ENCODE measurements around the gene PROSER3.

Gene PROSER3

DNA sequence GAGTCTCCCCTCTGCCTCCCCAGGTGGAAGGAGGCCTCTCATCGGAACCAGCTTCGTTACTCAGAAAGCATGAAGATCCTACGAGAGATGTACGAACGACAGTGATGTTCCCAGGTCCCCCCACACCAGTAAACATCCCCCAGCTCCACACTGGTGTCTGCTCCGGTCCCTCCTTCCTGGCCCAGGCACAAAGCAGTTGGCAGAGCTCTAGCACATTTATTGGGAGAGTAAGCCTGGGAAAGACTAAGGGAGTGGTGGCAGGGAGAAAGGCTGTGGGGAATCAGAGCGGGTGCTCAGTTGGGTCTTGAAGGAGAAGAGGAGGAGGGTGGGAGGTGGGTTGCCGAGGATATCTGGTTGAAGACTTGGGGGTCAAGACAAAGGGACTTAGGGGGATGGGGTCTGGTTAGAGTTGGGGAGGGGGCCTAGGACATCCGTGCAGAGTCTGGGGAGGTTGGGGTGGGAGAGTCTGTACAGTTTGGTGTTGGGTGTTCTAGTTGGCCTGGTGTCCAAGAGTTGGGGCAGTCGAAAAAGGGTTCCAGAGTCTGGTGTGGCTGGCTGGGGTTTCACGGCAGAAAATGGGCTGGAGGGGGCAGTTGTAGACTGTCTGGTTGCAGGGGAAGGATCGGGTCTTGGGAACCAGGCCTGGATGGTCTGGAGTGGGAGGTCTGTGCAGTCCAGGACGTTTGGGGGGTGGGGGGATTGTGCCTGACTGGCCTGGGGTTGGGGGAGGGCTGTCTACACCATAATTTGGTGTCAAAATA, 3.4 kb upstream of the PROSER3 start:
- H3K27ac ChIP-seq (ENCODE audit: insufficient read depth in 1 of 2, low read depth in 1 of 2, low read length in 2 of 2, poor library complexity in 1 of 2, severe bottlenecking in 2 of 2), result no peak overlapping the region
- peaks cover 0 to 37% (median 0%) of the 10 kb centered on the region in 5 experiments for H3K27me3 ChIP-seq (replicated peaks in 2 of 5; ENCODE audit: control insufficient read depth in 4 of 5, insufficient read depth in 5 of 5, low read length in 4 of 5)
- ChIA-PET CTCF (no interaction called here), POLR2A (no interaction called here)
- H3K9me3 ChIP-seq (ENCODE audit: control extremely low read depth in 1 of 5, control insufficient read depth in 4 of 5, insufficient read depth in 2 of 5, low read depth in 1 of 5, low read length in 4 of 5), result no peaks in the 10 kb centered on the region
- no peak overlapping the region for H3K4me3 ChIP-seq (ENCODE audit: control insufficient read depth in 1 of 7, extremely low read depth in 1 of 7, insufficient read depth in 4 of 7, low read depth in 2 of 7, low read length in 6 of 7)
- H3K36me3 ChIP-seq (ENCODE audit: control insufficient read depth in 4 of 4, insufficient read depth in 4 of 4, low read length in 3 of 4), result peaks cover 0 to 28% (median 21%) of the 10 kb centered on the region in 4 experiments
- no peak for DNase-seq
- H3K4me1 ChIP-seq (ENCODE audit: control extremely low read depth in 1 of 4, control insufficient read depth in 4 of 4, insufficient read depth in 4 of 4, low read length in 3 of 4), result peaks cover 2 to 35% (median 27%) of the 10 kb centered on the region in 4 experiments
- 97% methylated on average over 9 of the region's 13 CpGs for WGBS (ENCODE audit: insufficient coverage)

DNA sequence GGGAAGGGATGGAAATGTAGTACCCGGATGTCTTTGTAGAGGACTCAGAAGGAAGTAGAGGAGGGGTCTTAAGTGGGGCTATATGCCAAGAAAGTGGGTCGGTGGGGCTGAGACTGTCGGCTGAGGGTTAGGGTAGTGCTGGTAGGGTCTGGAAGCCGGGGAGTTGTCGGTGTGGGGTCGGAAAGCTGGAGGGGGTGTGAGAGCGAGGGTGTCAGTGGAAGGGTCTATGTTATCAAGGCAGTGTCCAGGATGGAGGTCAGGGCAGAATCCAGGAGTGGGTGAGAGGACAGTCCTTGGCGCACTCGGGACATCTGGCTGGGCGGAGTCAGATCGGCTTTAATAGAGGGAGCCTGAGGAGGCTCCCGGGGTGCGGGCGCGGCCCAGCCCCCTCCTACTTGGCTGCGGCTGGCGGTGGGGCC, 2.8 kb upstream of the PROSER3 start:
- H3K4me3 ChIP-seq (ENCODE audit: control insufficient read depth in 1 of 7, extremely low read depth in 1 of 7, insufficient read depth in 4 of 7, low read depth in 2 of 7, low read length in 6 of 7), result peak overlapping the region in 3 of 7 experiments; percentile 8 to 43 (median 10)
- POLR2A ChIA-PET, result interaction anchor here (0.5 kb wide), 1 partner anchor 76 kb away, joined by 3 read pairs; no protein-coding TSS in a partner anchor

GRCh38 chr19:35755550-35756376, 2.2 kb upstream of the PROSER3 start:
- peaks cover 0 to 37% (median 0%) of the 10 kb centered on the region in 5 experiments for H3K27me3 ChIP-seq (replicated peaks in 2 of 5; ENCODE audit: control insufficient read depth in 4 of 5, insufficient read depth in 5 of 5, low read length in 4 of 5)
- POLR2A ChIA-PET, result interaction anchor here (0.5 kb wide), 1 partner anchor 77 kb away, joined by 3 read pairs; no protein-coding TSS in a partner anchor
- H3K4me3 ChIP-seq (ENCODE audit: control insufficient read depth in 1 of 7, extremely low read depth in 1 of 7, insufficient read depth in 4 of 7, low read depth in 2 of 7, low read length in 6 of 7), result peak overlapping the region in 3 of 7 experiments; percentile 43 to 100 (median 99)
- 29% methylated on average over 73 of the region's 74 CpGs for WGBS (ENCODE audit: insufficient coverage)
- peak in 2 of 3 donors; percentile 46 to 56 for DNase-seq
- H3K36me3 ChIP-seq (ENCODE audit: control insufficient read depth in 4 of 4, insufficient read depth in 4 of 4, low read length in 3 of 4), result peaks cover 0 to 30% (median 22%) of the 10 kb centered on the region in 4 experiments
- no peak overlapping the region for H3K27ac ChIP-seq (ENCODE audit: insufficient read depth in 1 of 2, low read depth in 1 of 2, low read length in 2 of 2, poor library complexity in 1 of 2, severe bottlenecking in 2 of 2)
- H3K4me1 ChIP-seq (ENCODE audit: control extremely low read depth in 1 of 4, control insufficient read depth in 4 of 4, insufficient read depth in 4 of 4, low read length in 3 of 4), result peaks cover 2 to 35% (median 27%) of the 10 kb centered on the region in 4 experiments
- CTCF ChIA-PET, result interaction anchor here (1.7 kb wide), 1 partner anchor 12 kb away, joined by 4 read pairs; no protein-coding TSS in a partner anchor
- peaks cover 0 to under 1% (median 0%) of the 10 kb centered on the region in 5 experiments for H3K9me3 ChIP-seq (ENCODE audit: control extremely low read depth in 1 of 5, control insufficient read depth in 4 of 5, insufficient read depth in 2 of 5, low read depth in 1 of 5, low read length in 4 of 5)

More for the DNA sequence above, 2.8 kb upstream of the PROSER3 start:
- no peak for DNase-seq
- H3K4me1 ChIP-seq (ENCODE audit: control extremely low read depth in 1 of 4, control insufficient read depth in 4 of 4, insufficient read depth in 4 of 4, low read length in 3 of 4), result peaks cover 2 to 35% (median 27%) of the 10 kb centered on the region in 4 experiments
- 67% methylated on average over 17 of the region's 17 CpGs for WGBS (ENCODE audit: insufficient coverage)
- no peaks in the 10 kb centered on the region for H3K9me3 ChIP-seq (ENCODE audit: control extremely low read depth in 1 of 5, control insufficient read depth in 4 of 5, insufficient read depth in 2 of 5, low read depth in 1 of 5, low read length in 4 of 5)
- peaks cover 0 to 37% (median 0%) of the 10 kb centered on the region in 5 experiments for H3K27me3 ChIP-seq (replicated peaks in 2 of 5; ENCODE audit: control insufficient read depth in 4 of 5, insufficient read depth in 5 of 5, low read length in 4 of 5)
- CTCF ChIA-PET, result interaction anchor here (1.7 kb wide), 1 partner anchor 11 kb away, joined by 4 read pairs; no protein-coding TSS in a partner anchor
- H3K36me3 ChIP-seq (ENCODE audit: control insufficient read depth in 4 of 4, insufficient read depth in 4 of 4, low read length in 3 of 4), result peaks cover 0 to 28% (median 21%) of the 10 kb centered on the region in 4 experiments
- H3K27ac ChIP-seq (ENCODE audit: insufficient read depth in 1 of 2, low read depth in 1 of 2, low read length in 2 of 2, poor library complexity in 1 of 2, severe bottlenecking in 2 of 2), result no peak overlapping the region

GRCh38 chr19:35756377-35757230, 1.4 kb upstream of the PROSER3 start, which contains the start of gene HSPB6:
Gene HSPB6, minus strand, starts transcription at chr19:35757029. Its CDS starts 21 bp downstream, at chr19:35757008.
- peaks cover 0 to 37% (median 0%) of the 10 kb centered on the region in 5 experiments for H3K27me3 ChIP-seq (replicated peaks in 2 of 5; ENCODE audit: control insufficient read depth in 4 of 5, insufficient read depth in 5 of 5, low read length in 4 of 5)
- 3% methylated on average over 48 of the region's 52 CpGs for WGBS (ENCODE audit: insufficient coverage)
- H3K4me1 ChIP-seq (ENCODE audit: control extremely low read depth in 1 of 4, control insufficient read depth in 4 of 4, insufficient read depth in 4 of 4, low read length in 3 of 4), result peaks cover 2 to 35% (median 27%) of the 10 kb centered on the region in 4 experiments
- peak within 1 kb of the TSS; percentile 1 to 100 (median 93) for H3K4me3 ChIP-seq (ENCODE audit: control insufficient read depth in 1 of 7, extremely low read depth in 1 of 7, insufficient read depth in 4 of 7, low read depth in 2 of 7, low read length in 6 of 7)
- H3K9me3 ChIP-seq (ENCODE audit: control extremely low read depth in 1 of 5, control insufficient read depth in 4 of 5, insufficient read depth in 2 of 5, low read depth in 1 of 5, low read length in 4 of 5), result peaks cover 0 to 1% (median 0%) of the 10 kb centered on the region in 5 experiments
- DNase-seq, result no peak
- H3K27ac ChIP-seq (ENCODE audit: insufficient read depth in 1 of 2, low read depth in 1 of 2, low read length in 2 of 2, poor library complexity in 1 of 2, severe bottlenecking in 2 of 2), result peak within 1 kb of the TSS in 1 of 2 experiments; percentile 97
- CTCF ChIA-PET, result interaction anchor here (1.0 to 1.7 kb wide), 2 partner anchors 8 to 13 kb away, joined by 3 to 4 read pairs; partner anchors contain the start of gene LIN37
- POLR2A ChIA-PET, result interaction anchor here (0.7 kb wide), 1 partner anchor 9 kb away, joined by 4 read pairs; the partner anchor contains the start of gene LIN37
- peaks cover 0 to 34% (median 24%) of the 10 kb centered on the region in 4 experiments for H3K36me3 ChIP-seq (ENCODE audit: control insufficient read depth in 4 of 4, insufficient read depth in 4 of 4, low read length in 3 of 4)

DNA sequence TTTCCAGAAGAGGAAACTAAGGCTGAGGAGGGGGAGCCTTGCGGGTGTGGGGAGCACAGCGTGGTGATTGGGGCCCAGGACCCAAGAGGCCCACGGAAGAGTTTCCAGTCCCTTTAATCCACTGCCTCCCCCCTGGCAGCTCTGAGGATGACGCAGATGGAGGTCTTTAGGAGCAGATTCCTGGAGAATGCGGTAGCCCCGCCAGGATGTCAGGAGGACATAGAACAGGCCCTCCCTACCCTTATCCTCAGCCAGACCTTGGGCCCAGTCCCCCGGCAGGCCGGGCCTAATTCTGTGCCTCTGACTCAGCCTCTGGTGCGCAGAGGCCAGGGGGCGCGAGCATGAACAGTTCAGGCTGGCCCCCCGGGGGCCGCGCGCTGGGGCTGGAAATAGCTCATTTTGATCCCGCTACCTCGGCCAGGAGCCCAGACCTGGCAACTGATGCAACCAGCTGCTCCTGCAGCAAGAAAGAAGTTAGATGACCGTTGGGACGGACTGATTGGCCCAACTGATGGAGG, 686 bp upstream of the PROSER3 start:
- peaks cover 0 to 35% (median 26%) of the 10 kb centered on the region in 4 experiments for H3K36me3 ChIP-seq (ENCODE audit: control insufficient read depth in 4 of 4, insufficient read depth in 4 of 4, low read length in 3 of 4)
- CTCF ChIA-PET, result interaction anchor here (1.0 kb wide), 1 partner anchor 9 kb away, joined by 3 read pairs; the partner anchor contains the start of gene LIN37
- peak overlapping the region in 1 of 2 experiments; percentile 97 for H3K27ac ChIP-seq (ENCODE audit: insufficient read depth in 1 of 2, low read depth in 1 of 2, low read length in 2 of 2, poor library complexity in 1 of 2, severe bottlenecking in 2 of 2)
- H3K4me1 ChIP-seq (ENCODE audit: control extremely low read depth in 1 of 4, control insufficient read depth in 4 of 4, insufficient read depth in 4 of 4, low read length in 3 of 4), result peaks cover 2 to 35% (median 27%) of the 10 kb centered on the region in 4 experiments
- 6% methylated on average over 12 of the region's 19 CpGs for WGBS (ENCODE audit: insufficient coverage)
- POLR2A ChIA-PET, result no interaction called here
- peaks cover 0 to 37% (median 0%) of the 10 kb centered on the region in 5 experiments for H3K27me3 ChIP-seq (replicated peaks in 2 of 5; ENCODE audit: control insufficient read depth in 4 of 5, insufficient read depth in 5 of 5, low read length in 4 of 5)
- H3K4me3 ChIP-seq (ENCODE audit: control insufficient read depth in 1 of 7, extremely low read depth in 1 of 7, insufficient read depth in 4 of 7, low read depth in 2 of 7, low read length in 6 of 7), result peak overlapping the region; percentile 1 to 100 (median 93)
- H3K9me3 ChIP-seq (ENCODE audit: control extremely low read depth in 1 of 5, control insufficient read depth in 4 of 5, insufficient read depth in 2 of 5, low read depth in 1 of 5, low read length in 4 of 5), result peaks cover 0 to 1% (median 0%) of the 10 kb centered on the region in 5 experiments
- DNase-seq, result peak in 2 of 3 donors; percentile 38 to 42
